ENCODE data around the gene BRD7. TPM values are rescaled to one million over a fixed set of nuclear protein-coding genes. Genes with fewer than 3 reads are reported as not detected.

BRD7 gene
- total RNA-seq, 1 experiment from 2014 or later, result 122 TPM

DNA sequence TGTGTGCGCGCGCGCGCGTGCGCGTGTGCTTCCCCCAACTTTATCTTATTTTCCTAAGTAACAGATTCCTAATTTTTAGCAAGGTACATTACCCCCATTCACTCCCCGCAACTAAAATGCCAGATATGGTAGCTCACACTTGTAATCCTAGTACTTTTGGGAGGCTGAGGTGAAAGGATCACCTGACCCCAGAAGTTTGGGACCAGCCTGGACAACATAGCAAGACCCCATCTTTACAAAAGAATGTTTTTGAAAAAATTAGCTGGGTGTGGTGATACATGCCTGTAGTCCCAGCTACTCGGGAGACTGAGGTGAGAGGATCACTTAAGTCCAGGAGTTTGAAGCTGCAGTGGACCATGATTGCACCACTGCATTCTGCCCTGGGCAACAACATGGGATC is 5.1 kb downstream of the BRD7 start:
- ATAC-seq (no peak), DNase-seq (ENCODE audit: low spot score) (no peak)
- Mint-ChIP-seq H3K27me3 (ENCODE audit: low read depth) (no peaks in the 10 kb centered on the region), H3K4me1 (peaks cover 21% of the 10 kb centered on the region), H3K27ac (no peak overlapping the region), H3K4me3 (no peak overlapping the region), H3K9me3 (no peaks in the 10 kb centered on the region), H3K36me3 (peaks cover 48% of the 10 kb centered on the region)
- ChIA-PET POLR2A (no interaction called here), CTCF (interaction anchor here (1.4 kb wide), 1 partner anchor 9 kb away, joined by 3 read pairs; no protein-coding TSS in a partner anchor)
- TF ChIP-seq MXD4 (CRISPR knock-in tag; IDR thresholded peaks at IDR 0.05; ENCODE audit: borderline replicate concordance), result no peak
- TF ChIP-seq NR2C2 (CRISPR knock-in tag; IDR thresholded peaks at IDR 0.05), result no peak
- no peak for TF ChIP-seq ZNF138 (CRISPR knock-in tag; conservative IDR thresholded peaks at IDR 0.05)
- TF ChIP-seq, protein P1, sequence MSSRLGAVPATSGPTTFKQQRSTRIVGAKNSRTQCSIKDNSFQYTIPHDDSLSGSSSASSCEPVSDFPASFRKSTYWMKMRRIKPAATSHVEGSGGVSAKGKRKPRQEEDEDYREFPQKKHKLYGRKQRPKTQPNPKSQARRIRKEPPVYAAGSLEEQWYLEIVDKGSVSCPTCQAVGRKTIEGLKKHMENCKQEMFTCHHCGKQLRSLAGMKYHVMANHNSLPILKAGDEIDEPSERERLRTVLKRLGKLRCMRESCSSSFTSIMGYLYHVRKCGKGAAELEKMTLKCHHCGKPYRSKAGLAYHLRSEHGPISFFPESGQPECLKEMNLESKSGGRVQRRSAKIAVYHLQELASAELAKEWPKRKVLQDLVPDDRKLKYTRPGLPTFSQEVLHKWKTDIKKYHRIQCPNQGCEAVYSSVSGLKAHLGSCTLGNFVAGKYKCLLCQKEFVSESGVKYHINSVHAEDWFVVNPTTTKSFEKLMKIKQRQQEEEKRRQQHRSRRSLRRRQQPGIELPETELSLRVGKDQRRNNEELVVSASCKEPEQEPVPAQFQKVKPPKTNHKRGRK (CRISPR knock-in tag; IDR thresholded peaks at IDR 0.05; ENCODE audit: borderline replicate concordance), result no peak

DNA sequence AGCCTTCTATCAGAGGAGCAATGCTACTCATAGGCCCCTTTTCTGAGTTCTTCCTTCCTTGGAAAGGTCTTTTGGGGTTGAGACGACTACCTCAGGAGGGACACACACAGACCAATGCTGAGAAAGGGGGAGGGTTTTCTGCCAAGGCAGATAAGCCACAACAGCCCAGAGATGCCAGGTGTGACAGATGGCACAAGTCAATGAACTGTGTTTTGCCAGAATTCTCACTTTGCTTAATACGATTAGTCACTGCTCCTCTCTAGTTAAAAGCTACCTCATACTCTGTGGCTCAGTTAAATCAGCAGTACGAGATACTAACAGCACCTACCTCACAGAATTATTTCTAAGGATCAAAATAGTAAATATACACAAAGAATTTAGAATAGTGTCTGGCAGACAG is 8.0 kb downstream of the BRD7 start:
- DNase-seq (ENCODE audit: low spot score), result no peak
- Mint-ChIP-seq H3K4me3 (no peak overlapping the region), H3K36me3 (peaks cover 49% of the 10 kb centered on the region), H3K27me3 (ENCODE audit: low read depth) (no peaks in the 10 kb centered on the region), H3K9me3 (no peaks in the 10 kb centered on the region), H3K27ac (no peak overlapping the region), H3K4me1 (peaks cover 6% of the 10 kb centered on the region; the same call in 1 of the 2 replicates)
- ATAC-seq, result no peak
- ChIA-PET POLR2A (no interaction called here), CTCF (interaction anchor here (0.8 to 1.8 kb wide), 5 partner anchors 8 to 250 kb away, joined by 3 to 5 read pairs (median 4); no protein-coding TSS in a partner anchor)
- TF ChIP-seq, protein P2, sequence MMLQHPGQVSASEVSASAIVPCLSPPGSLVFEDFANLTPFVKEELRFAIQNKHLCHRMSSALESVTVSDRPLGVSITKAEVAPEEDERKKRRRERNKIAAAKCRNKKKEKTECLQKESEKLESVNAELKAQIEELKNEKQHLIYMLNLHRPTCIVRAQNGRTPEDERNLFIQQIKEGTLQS (CRISPR knock-in tag; conservative IDR thresholded peaks at IDR 0.05), result no peak
- TF ChIP-seq, protein P3, sequence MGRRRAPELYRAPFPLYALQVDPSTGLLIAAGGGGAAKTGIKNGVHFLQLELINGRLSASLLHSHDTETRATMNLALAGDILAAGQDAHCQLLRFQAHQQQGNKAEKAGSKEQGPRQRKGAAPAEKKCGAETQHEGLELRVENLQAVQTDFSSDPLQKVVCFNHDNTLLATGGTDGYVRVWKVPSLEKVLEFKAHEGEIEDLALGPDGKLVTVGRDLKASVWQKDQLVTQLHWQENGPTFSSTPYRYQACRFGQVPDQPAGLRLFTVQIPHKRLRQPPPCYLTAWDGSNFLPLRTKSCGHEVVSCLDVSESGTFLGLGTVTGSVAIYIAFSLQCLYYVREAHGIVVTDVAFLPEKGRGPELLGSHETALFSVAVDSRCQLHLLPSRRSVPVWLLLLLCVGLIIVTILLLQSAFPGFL (CRISPR knock-in tag; IDR thresholded peaks at IDR 0.05; ENCODE audit: borderline replicate concordance), result no peak
- TF ChIP-seq, protein P4, sequence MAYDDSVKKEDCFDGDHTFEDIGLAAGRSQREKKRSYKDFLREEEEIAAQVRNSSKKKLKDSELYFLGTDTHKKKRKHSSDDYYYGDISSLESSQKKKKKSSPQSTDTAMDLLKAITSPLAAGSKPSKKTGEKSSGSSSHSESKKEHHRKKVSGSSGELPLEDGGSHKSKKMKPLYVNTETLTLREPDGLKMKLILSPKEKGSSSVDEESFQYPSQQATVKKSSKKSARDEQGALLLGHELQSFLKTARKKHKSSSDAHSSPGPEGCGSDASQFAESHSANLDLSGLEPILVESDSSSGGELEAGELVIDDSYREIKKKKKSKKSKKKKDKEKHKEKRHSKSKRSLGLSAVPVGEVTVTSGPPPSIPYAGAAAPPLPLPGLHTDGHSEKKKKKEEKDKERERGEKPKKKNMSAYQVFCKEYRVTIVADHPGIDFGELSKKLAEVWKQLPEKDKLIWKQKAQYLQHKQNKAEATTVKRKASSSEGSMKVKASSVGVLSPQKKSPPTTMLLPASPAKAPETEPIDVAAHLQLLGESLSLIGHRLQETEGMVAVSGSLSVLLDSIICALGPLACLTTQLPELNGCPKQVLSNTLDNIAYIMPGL (CRISPR knock-in tag; IDR thresholded peaks at IDR 0.05), result no peak

DNA sequence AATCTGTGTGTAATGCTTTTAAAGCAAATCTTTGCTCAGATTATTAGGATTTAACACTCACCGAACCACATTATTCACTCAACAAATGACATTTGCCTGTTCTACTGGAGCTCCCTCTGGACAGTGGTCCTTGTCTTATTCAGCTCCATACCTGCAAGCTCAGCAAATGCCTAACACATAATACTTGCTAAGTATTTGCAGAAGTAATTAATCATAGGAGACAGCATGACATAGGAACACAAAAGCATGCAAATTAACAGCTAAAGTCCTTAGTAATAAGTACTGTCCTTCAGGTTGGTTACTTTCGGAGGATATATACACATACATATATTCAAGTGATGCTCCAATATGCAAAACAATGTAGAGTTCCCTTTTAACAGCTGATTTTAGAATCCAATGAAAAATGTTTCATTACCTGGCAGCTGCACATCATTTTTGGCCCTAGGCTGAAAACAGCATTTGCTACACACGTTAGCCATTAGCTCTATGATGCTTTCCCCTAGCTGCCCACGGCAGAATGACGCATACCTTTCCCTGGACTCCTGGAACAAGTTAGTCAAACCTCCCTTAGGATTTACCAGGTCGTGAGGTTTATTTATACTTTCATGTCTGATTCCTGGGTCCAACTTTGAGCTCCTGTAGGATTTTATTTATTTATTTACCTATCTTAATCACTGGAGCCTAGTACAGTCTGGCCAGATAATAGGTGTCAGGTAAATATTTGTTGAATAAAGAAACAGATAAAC is 8.6 kb downstream of the BRD7 start:
- Mint-ChIP-seq H3K9me3 (no peaks in the 10 kb centered on the region), H3K4me3 (no peak overlapping the region), H3K27ac (0 out of 2 replicates have a peak overlapping the region, but pooled peaks have one; percentile 3), H3K4me1 (peaks cover 6% of the 10 kb centered on the region; the same call in 1 of the 2 replicates), H3K27me3 (ENCODE audit: low read depth) (no peaks in the 10 kb centered on the region), H3K36me3 (peaks cover 45% of the 10 kb centered on the region)
- POLR2A ChIA-PET, result no interaction called here
- CTCF ChIA-PET, result interaction anchor here (0.6 to 1.8 kb wide), 13 partner anchors 9 to 339 kb away, joined by 3 to 5 read pairs (median 3); no protein-coding TSS in a partner anchor
- no peak for TF ChIP-seq SOX15 (CRISPR knock-in tag; IDR thresholded peaks at IDR 0.05)
- TF ChIP-seq, protein P5, sequence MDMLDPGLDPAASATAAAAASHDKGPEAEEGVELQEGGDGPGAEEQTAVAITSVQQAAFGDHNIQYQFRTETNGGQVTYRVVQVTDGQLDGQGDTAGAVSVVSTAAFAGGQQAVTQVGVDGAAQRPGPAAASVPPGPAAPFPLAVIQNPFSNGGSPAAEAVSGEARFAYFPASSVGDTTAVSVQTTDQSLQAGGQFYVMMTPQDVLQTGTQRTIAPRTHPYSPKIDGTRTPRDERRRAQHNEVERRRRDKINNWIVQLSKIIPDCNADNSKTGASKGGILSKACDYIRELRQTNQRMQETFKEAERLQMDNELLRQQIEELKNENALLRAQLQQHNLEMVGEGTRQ (CRISPR knock-in tag; IDR thresholded peaks at IDR 0.05), result no peak
- TF ChIP-seq, protein P6, sequence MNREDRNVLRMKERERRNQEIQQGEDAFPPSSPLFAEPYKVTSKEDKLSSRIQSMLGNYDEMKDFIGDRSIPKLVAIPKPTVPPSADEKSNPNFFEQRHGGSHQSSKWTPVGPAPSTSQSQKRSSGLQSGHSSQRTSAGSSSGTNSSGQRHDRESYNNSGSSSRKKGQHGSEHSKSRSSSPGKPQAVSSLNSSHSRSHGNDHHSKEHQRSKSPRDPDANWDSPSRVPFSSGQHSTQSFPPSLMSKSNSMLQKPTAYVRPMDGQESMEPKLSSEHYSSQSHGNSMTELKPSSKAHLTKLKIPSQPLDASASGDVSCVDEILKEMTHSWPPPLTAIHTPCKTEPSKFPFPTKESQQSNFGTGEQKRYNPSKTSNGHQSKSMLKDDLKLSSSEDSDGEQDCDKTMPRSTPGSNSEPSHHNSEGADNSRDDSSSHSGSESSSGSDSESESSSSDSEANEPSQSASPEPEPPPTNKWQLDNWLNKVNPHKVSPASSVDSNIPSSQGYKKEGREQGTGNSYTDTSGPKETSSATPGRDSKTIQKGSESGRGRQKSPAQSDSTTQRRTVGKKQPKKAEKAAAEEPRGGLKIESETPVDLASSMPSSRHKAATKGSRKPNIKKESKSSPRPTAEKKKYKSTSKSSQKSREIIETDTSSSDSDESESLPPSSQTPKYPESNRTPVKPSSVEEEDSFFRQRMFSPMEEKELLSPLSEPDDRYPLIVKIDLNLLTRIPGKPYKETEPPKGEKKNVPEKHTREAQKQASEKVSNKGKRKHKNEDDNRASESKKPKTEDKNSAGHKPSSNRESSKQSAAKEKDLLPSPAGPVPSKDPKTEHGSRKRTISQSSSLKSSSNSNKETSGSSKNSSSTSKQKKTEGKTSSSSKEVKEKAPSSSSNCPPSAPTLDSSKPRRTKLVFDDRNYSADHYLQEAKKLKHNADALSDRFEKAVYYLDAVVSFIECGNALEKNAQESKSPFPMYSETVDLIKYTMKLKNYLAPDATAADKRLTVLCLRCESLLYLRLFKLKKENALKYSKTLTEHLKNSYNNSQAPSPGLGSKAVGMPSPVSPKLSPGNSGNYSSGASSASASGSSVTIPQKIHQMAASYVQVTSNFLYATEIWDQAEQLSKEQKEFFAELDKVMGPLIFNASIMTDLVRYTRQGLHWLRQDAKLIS (CRISPR knock-in tag; IDR thresholded peaks at IDR 0.05; ENCODE audit: borderline replicate concordance), result no peak
- TF ChIP-seq, protein P7, sequence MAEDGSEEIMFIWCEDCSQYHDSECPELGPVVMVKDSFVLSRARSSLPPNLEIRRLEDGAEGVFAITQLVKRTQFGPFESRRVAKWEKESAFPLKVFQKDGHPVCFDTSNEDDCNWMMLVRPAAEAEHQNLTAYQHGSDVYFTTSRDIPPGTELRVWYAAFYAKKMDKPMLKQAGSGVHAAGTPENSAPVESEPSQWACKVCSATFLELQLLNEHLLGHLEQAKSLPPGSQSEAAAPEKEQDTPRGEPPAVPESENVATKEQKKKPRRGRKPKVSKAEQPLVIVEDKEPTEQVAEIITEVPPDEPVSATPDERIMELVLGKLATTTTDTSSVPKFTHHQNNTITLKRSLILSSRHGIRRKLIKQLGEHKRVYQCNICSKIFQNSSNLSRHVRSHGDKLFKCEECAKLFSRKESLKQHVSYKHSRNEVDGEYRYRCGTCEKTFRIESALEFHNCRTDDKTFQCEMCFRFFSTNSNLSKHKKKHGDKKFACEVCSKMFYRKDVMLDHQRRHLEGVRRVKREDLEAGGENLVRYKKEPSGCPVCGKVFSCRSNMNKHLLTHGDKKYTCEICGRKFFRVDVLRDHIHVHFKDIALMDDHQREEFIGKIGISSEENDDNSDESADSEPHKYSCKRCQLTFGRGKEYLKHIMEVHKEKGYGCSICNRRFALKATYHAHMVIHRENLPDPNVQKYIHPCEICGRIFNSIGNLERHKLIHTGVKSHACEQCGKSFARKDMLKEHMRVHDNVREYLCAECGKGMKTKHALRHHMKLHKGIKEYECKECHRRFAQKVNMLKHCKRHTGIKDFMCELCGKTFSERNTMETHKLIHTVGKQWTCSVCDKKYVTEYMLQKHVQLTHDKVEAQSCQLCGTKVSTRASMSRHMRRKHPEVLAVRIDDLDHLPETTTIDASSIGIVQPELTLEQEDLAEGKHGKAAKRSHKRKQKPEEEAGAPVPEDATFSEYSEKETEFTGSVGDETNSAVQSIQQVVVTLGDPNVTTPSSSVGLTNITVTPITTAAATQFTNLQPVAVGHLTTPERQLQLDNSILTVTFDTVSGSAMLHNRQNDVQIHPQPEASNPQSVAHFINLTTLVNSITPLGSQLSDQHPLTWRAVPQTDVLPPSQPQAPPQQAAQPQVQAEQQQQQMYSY (CRISPR knock-in tag; IDR thresholded peaks at IDR 0.05), result no peak
- TF ChIP-seq GRHL2 (CRISPR knock-in tag; IDR thresholded peaks at IDR 0.05; ENCODE audit: insufficient replicate concordance, severe bottlenecking), result no peak
- no peak for TF ChIP-seq EMX1 (CRISPR knock-in tag; IDR thresholded peaks at IDR 0.05)
- ATAC-seq (no peak), DNase-seq (ENCODE audit: low spot score) (no peak)
